Limb (tissue), 2 donors: ENCODE data around the gene ACAD11.
A peak's percentile ranks its signal among the peaks of the same experiment; 100 is the strongest.

Experiments used
- DNase-seq, 2 donors: peaks; one replicate each; pipeline ENCODE4 v3.0.0-alpha.2; 2016; ENCODE audit errors: extremely low spot score in 2 of 2

Gene ACAD11, protein sequence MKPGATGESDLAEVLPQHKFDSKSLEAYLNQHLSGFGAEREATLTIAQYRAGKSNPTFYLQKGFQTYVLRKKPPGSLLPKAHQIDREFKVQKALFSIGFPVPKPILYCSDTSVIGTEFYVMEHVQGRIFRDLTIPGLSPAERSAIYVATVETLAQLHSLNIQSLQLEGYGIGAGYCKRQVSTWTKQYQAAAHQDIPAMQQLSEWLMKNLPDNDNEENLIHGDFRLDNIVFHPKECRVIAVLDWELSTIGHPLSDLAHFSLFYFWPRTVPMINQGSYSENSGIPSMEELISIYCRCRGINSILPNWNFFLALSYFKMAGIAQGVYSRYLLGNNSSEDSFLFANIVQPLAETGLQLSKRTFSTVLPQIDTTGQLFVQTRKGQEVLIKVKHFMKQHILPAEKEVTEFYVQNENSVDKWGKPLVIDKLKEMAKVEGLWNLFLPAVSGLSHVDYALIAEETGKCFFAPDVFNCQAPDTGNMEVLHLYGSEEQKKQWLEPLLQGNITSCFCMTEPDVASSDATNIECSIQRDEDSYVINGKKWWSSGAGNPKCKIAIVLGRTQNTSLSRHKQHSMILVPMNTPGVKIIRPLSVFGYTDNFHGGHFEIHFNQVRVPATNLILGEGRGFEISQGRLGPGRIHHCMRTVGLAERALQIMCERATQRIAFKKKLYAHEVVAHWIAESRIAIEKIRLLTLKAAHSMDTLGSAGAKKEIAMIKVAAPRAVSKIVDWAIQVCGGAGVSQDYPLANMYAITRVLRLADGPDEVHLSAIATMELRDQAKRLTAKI

DNA sequence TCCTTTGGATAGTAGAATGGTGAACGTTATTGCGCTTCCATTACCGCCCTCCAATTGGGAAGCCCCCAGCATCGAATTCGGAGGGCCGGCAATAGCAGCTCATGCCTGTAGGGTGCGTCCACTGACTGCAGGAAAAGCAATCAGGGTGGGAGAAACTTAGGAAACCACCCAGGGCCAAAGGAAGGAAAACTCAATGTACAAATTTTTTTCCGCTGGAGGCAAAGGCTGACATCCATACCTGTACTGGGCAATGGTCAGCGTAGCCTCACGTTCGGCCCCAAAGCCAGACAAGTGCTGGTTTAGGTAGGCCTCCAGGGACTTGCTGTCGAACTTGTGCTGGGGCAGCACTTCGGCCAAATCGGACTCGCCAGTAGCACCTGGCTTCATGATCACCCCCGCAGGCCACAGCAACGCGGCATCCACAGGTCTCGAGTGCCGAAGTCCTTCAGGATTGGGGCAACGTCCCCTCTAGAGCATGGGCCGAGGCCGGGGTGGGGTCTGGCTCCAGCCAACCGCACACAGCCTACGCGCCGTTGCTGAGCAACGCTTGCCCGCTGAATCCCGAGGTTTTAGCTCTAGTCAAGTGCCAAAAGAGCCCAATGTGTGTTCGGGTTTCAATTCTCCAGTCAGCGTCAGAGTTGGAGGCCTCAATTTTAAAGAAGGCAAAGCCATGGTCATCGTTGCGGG, at the start of gene ACAD11:
Gene ACAD11, minus strand, starts transcription at position 445 of the 687 bp plus-strand sequence. Its CDS starts 58 bp downstream, at position 387.
- DNase-seq, result peak; percentile 69 to 82

- no peak for DNase-seq
These were observed 44.1 kb upstream of the ACAD11 start for GRCh38 chr3:132703733-132704132.

DNA sequence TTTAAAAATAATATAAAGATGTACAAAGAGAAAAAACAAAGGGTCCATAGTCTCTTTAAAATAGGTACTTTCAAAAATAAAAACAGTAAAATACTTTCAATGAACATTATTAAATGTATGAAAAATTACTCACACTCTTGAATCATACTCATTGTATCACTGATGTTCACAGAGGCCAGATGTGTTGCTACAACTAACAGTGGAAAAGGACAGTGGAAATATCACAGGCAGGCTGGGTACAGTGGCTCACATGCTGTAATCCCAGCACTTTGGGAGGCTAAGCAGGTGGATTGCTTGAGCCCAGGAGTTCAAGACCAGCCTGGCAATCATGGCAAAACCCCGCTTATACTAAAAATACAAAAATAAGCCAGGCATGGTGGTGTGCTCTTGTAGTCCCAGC, 35.8 kb upstream of the ACAD11 start:
- no peak for DNase-seq

- no peak for DNase-seq
These were observed 35.4 kb upstream of the ACAD11 start for GRCh38 chr3:132694991-132695390.

DNA sequence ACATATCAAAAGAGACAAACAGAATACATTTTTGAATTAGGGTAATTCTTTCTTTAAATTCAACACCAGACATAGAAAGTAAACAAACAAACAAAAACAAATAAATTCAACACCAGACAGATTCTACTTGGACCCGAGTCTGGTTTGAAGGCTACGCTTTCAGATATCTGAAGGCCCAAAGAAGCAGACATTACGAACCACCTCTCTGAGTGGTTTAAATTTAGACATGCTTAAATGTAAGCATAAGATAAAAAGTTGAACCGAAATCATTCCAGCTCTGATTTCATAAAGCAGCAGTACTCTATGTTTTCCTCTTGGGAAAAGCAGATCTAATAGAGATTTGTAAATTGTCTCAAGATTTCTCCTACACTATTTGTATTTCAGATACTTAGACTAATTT, 30.4 kb upstream of the ACAD11 start:
- no peak for DNase-seq

- DNase-seq, result no peak
These were observed 22.6 kb upstream of the ACAD11 start for GRCh38 chr3:132682201-132682600.

- no peak for DNase-seq
These were observed 21.8 kb upstream of the ACAD11 start for GRCh38 chr3:132681421-132681820.

- no peak for DNase-seq
These were observed 20.3 kb upstream of the ACAD11 start for GRCh38 chr3:132679911-132680310.

DNA sequence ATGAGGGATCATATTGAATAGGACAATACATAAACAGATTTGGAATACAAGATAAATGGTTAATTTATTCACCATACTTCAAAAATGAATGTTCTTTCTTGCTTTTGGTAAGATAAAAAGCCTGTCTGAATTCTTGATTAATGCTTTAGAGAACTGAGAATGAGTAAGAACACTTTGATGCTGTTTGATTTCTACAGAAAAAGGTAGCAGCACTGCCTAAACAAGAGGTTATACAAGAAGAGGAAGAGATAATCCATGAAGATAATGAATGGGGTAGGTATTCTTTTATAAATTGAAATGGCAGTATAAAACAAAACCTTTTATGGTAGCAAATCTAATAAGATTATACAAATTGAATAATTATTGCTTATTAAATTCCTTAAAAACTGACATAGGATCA, 15.8 kb upstream of the ACAD11 start:
- DNase-seq, result no peak

- DNase-seq, result no peak
These were observed 9.7 kb upstream of the ACAD11 start for GRCh38 chr3:132669256-132669777.

DNA sequence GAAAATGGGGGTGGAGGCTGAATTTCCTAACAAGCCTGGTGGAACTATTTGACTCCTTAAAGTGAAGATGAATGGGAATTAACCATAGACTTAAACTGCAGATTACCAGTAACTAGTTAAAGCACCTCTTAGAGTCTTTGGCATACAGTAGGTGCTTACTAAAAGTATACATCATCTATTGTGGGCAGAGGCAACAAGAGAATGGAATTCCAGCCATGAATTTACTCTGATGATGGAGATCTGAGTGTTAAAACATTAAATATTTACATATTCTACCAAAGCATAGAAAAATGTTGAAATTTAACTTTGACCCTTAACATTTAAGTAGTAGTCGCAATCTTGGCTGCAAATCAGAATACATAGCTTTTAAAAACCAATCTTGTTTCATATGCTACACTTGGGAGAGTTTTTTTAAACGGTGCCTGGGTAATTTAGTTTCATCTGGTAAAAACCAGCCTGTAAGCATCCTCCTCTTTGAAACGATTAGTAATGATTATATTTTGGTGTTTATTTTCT, 5.7 kb upstream of the ACAD11 start:
- no peak for DNase-seq

DNA sequence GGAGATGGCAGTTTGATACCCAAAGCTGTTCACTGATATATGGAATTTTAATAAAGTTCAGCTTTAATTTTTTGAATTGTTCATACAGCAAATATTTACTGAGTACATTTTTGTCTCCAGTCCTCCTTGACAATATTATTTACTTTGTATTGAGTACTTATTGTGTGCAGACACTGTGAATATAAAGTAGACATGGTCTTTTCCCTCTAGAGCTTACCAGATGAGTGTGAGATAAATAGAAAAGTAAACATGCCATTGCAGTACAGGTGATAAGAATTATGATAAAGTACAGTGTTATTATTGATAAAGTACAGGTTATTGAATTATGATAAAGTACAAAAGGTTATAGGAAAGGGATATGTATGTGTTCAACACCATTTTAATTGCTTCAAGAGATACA, 2.6 kb upstream of the ACAD11 start:
- no peak for DNase-seq

- no peak for DNase-seq
These were observed 1.5 kb upstream of the ACAD11 start for GRCh38 chr3:132661101-132661500.

DNA sequence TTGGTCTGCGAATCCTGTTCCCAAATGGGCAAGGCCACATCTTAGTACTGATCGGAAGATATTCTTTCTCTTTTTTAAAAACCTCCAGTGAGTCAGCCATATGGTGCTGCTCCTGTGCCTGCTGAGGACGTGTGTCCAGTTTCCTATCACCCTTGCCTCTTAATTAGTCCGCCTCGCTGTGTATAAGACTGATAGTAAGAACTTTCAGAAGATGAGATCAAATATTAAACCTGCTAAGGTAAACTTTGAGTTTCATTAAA, 1.1 kb upstream of the ACAD11 start:
- DNase-seq, result no peak

DNA sequence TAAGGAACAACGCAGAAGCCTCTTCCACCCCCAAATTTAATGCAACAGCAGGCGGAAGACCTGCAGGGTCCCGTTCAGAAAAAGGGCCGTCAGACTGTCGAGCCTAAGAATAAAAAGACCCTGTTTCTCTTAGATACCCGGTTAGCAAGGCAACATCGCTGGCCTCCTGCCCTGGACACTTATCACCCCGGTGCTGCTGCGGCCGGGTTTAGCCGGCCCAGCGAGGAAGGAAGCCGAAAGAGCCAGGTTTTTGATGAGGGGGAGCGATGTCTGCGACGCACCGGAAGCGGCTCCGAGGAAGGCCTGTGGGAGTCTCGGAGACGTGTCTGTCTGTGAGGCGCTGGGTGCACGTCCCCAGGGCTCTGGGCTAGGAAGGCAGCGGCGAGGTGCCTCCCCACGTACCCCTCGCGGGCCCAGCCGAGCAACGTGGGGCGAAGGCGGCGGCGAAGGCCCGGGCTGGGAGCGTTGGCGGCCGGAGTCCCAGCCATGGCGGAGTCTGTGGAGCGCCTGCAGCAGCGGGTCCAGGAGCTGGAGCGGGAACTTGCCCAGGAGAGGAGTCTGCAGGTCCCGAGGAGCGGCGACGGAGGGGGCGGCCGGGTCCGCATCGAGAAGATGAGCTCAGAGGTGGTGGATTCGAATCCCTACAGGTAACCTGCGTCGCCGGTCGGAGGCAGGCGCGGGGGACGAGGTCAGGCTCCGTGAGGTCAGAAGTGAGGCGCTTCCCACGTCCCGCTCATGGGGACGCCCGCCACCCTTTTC, 622 bp upstream of the ACAD11 start, which contains the start of gene UBA5:
Gene UBA5, plus strand, starts transcription at position 278 of the 759 bp plus-strand sequence. Its CDS starts 209 bp downstream, at position 487.
- peak; percentile 64 to 84 for DNase-seq

- DNase-seq, result no peak
These were observed 627 bp downstream of the ACAD11 start for GRCh38 chr3:132659000-132659364.

DNA sequence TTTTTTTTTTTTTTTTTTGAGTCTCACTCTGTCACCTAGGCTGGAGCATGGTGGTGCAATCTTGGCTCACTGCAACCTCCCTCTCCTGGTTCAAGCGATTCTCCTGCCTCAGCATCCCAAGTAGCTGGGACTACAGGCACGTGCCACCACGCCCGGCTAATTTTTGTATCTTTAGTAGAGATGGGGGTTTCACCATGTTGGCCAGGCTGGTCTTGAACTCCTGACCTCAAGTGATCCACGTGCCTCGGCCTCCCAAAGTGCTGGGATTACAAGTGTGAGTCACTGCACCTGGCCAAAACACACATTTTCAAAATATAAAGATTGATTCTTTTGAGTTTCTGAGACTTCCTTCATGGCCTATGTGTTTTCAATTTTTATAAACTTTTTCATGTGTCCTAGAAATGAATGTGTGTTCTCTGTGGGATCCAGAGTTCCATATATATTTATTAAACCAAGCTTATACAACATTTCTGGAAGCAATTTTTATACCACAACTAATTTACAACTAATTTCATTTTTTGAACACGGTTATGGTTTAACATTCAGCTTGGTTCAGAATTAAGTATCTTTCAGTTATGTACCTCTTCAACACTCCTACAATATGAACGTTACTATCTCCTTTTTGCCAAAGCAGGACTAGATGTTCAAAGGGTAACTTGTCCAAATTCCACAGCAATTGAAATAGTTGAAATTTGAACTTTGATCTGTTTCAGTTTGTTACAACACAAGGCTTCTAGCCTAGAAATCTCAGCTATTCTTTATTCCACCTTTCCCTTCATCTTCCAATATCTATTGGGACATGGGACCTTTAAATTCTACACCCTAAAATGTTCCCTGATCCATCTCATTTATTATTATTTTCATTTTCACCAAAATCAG, 1.5 kb downstream of the ACAD11 start:
- no peak for DNase-seq

- no peak for DNase-seq
These were observed 4.1 kb downstream of the ACAD11 start for GRCh38 chr3:132655471-132655870.

- DNase-seq, result no peak
These were observed 4.9 kb downstream of the ACAD11 start for GRCh38 chr3:132654721-132655120.

DNA sequence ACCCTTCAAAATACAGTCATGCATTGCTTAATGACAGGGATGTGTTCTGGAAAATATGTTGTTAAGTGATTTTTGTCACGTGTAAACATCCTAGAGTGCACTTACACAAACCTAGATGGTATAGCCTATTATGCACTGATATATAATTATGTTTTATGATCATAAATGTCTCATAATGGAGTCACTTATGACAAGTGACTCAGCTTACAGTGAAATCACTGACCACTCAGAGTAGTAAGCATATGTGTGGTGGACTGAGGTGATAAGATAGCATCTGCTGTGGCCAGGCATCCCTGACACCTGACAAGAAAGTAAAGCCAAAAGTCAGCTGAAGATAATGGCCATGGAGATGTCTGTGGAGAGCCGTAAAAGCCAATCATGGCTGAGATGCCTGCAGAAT, 5.4 kb downstream of the ACAD11 start:
- DNase-seq, result no peak
